GM23338 (cell line): ENCODE data around the gene DPYSL5.

ENCODE experiments used
- CREB1 ChIP-seq: fragments of 250-450 bp; sonication (Bioruptor Pico); IDR thresholded peaks from 2 replicates; pipeline ENCODE4 v1.5.0; 2020; ENCODE audit warnings: low read depth, mild to moderate bottlenecking, moderate library complexity
- CTCF ChIP-seq, 2 experiments: fragments of 200-600 bp in 1 of 2; sonication (generic) in 1 of 2; conservative IDR thresholded peaks; 2 replicates each; pipeline versions ENCODE4 v1.5.1 to v1.6.1; 2016 to 2017; ENCODE audit warnings: antibody characterized with exemption in 2 of 2, low read depth in 2 of 2, mild to moderate bottlenecking in 2 of 2, moderate library complexity in 1 of 2
- ETS1 ChIP-seq: IDR thresholded peaks from 2 replicates; pipeline ENCODE4 v1.6.1; 2016; ENCODE audit warnings: antibody characterized with exemption
- EZH2 ChIP-seq: fragments of 200-600 bp; sonication (generic); IDR thresholded peaks from one replicate; pipeline ENCODE4 v1.8.0; 2017; ENCODE audit warnings: antibody characterized with exemption, mild to moderate bottlenecking, low read depth; ENCODE audit not compliant: unreplicated experiment
- EZH2phosphoT487 ChIP-seq: fragments of 200-600 bp; sonication (generic); IDR thresholded peaks from one replicate; pipeline ENCODE4 v1.8.1; 2018; ENCODE audit warnings: antibody characterized with exemption; ENCODE audit not compliant: unreplicated experiment
- JUNB ChIP-seq: IDR thresholded peaks from one replicate; pipeline ENCODE4 v1.6.1; 2016; ENCODE audit warnings: antibody characterized with exemption; ENCODE audit not compliant: unreplicated experiment
- NANOG ChIP-seq: IDR thresholded peaks from 2 replicates; pipeline ENCODE4 v1.6.1; 2016; ENCODE audit warnings: antibody characterized with exemption, borderline replicate concordance
- POLR2AphosphoS5 ChIP-seq: IDR thresholded peaks from 2 replicates; pipeline ENCODE4 v1.6.1; 2016; ENCODE audit warnings: antibody characterized with exemption, low read depth
- STAT1 ChIP-seq: IDR thresholded peaks from one replicate; pipeline ENCODE4 v1.6.1; 2016; ENCODE audit warnings: antibody characterized with exemption; ENCODE audit not compliant: unreplicated experiment
- ZNF114 ChIP-seq: fragments of 250-450 bp; sonication (Bioruptor Pico); IDR thresholded peaks from 2 replicates; pipeline ENCODE4 v1.5.0; 2020; ENCODE audit warnings: mild to moderate bottlenecking, moderate library complexity
- TF ChIP-seq, protein P1 (sequence below): IDR thresholded peaks from one replicate; pipeline ENCODE4 v1.6.1; 2018; ENCODE audit warnings: antibody characterized with exemption; ENCODE audit not compliant: unreplicated experiment
- TF ChIP-seq, protein P2 (sequence below): fragments of 250-450 bp; sonication (Bioruptor Pico); IDR thresholded peaks from 2 replicates; pipeline ENCODE4 v1.5.0; 2020; ENCODE audit warnings: mild to moderate bottlenecking, moderate library complexity

DNA sequence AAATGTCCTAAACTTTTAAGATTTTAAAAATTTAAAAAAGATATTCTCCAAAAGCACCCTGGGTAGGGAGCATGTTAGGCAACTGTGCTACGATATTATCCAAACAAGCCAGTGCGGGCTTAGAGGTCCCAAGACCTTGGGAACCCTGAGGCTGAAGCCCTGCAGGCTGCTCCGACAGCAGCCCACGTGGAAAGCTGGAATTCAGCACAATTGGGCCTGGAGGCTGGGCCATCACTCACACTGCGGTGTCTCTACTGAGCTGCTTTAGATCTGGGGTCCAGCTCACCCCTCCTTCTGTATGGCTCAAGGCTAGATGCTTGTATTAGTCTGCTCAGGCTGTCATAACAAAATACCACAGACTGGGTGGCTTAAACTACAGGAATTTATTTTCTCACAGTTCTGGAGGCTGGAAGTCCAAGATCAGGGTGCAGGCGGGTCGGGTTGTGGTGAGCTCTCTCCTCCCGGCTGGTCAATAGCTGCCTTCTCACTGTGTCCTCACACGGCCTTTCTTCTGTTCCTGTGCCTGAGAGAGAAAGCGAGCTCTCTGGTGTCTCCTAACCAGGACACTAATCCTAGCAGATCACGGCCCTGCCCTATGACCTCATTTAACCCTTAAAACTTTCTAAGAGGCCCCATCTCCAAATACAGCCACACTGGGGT, 42.5 kb downstream of the DPYSL5 start:
- TF ChIP-seq CTCF (conservative IDR thresholded peaks at IDR 0.05; ENCODE audit: low read depth in 2 of 2) (no peak), JUNB (no peak), EZH2 (no peak), POLR2AphosphoS5 (no peak), EZH2phosphoT487 (no peak), STAT1 (no peak), CREB1 (CRISPR knock-in tag) (no peak), ETS1 (no peak), ZNF114 (CRISPR knock-in tag) (no peak), NANOG (no peak)
- TF ChIP-seq, protein P1, sequence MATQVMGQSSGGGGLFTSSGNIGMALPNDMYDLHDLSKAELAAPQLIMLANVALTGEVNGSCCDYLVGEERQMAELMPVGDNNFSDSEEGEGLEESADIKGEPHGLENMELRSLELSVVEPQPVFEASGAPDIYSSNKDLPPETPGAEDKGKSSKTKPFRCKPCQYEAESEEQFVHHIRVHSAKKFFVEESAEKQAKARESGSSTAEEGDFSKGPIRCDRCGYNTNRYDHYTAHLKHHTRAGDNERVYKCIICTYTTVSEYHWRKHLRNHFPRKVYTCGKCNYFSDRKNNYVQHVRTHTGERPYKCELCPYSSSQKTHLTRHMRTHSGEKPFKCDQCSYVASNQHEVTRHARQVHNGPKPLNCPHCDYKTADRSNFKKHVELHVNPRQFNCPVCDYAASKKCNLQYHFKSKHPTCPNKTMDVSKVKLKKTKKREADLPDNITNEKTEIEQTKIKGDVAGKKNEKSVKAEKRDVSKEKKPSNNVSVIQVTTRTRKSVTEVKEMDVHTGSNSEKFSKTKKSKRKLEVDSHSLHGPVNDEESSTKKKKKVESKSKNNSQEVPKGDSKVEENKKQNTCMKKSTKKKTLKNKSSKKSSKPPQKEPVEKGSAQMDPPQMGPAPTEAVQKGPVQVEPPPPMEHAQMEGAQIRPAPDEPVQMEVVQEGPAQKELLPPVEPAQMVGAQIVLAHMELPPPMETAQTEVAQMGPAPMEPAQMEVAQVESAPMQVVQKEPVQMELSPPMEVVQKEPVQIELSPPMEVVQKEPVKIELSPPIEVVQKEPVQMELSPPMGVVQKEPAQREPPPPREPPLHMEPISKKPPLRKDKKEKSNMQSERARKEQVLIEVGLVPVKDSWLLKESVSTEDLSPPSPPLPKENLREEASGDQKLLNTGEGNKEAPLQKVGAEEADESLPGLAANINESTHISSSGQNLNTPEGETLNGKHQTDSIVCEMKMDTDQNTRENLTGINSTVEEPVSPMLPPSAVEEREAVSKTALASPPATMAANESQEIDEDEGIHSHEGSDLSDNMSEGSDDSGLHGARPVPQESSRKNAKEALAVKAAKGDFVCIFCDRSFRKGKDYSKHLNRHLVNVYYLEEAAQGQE, result no peak
- TF ChIP-seq, protein P2, sequence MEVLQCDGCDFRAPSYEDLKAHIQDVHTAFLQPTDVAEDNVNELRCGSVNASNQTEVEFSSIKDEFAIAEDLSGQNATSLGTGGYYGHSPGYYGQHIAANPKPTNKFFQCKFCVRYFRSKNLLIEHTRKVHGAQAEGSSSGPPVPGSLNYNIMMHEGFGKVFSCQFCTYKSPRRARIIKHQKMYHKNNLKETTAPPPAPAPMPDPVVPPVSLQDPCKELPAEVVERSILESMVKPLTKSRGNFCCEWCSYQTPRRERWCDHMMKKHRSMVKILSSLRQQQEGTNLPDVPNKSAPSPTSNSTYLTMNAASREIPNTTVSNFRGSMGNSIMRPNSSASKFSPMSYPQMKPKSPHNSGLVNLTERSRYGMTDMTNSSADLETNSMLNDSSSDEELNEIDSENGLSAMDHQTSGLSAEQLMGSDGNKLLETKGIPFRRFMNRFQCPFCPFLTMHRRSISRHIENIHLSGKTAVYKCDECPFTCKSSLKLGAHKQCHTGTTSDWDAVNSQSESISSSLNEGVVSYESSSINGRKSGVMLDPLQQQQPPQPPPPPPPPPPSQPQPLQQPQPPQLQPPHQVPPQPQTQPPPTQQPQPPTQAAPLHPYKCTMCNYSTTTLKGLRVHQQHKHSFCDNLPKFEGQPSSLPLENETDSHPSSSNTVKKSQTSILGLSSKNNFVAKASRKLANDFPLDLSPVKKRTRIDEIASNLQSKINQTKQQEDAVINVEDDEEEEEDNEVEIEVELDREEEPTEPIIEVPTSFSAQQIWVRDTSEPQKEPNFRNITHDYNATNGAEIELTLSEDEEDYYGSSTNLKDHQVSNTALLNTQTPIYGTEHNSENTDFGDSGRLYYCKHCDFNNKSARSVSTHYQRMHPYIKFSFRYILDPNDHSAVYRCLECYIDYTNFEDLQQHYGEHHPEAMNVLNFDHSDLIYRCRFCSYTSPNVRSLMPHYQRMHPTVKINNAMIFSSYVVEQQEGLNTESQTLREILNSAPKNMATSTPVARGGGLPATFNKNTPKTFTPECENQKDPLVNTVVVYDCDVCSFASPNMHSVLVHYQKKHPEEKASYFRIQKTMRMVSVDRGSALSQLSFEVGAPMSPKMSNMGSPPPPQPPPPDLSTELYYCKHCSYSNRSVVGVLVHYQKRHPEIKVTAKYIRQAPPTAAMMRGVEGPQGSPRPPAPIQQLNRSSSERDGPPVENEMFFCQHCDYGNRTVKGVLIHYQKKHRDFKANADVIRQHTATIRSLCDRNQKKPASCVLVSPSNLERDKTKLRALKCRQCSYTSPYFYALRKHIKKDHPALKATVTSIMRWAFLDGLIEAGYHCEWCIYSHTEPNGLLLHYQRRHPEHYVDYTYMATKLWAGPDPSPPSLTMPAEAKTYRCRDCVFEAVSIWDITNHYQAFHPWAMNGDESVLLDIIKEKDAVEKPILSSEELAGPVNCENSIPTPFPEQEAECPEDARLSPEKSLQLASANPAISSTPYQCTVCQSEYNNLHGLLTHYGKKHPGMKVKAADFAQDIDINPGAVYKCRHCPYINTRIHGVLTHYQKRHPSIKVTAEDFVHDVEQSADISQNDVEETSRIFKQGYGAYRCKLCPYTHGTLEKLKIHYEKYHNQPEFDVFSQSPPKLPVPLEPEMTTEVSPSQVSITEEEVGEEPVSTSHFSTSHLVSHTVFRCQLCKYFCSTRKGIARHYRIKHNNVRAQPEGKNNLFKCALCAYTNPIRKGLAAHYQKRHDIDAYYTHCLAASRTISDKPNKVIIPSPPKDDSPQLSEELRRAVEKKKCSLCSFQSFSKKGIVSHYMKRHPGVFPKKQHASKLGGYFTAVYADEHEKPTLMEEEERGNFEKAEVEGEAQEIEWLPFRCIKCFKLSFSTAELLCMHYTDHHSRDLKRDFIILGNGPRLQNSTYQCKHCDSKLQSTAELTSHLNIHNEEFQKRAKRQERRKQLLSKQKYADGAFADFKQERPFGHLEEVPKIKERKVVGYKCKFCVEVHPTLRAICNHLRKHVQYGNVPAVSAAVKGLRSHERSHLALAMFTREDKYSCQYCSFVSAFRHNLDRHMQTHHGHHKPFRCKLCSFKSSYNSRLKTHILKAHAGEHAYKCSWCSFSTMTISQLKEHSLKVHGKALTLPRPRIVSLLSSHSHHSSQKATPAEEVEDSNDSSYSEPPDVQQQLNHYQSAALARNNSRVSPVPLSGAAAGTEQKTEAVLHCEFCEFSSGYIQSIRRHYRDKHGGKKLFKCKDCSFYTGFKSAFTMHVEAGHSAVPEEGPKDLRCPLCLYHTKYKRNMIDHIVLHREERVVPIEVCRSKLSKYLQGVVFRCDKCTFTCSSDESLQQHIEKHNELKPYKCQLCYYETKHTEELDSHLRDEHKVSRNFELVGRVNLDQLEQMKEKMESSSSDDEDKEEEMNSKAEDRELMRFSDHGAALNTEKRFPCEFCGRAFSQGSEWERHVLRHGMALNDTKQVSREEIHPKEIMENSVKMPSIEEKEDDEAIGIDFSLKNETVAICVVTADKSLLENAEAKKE (CRISPR knock-in tag), result no peak
